ENCODE results near the gene AIG1.

- no peak for TF ChIP-seq POLR2AphosphoS5 (IDR thresholded peaks at IDR 0.05; ENCODE audit: low read depth, low read length)
- TF ChIP-seq TAF1 (IDR thresholded peaks at IDR 0.05; ENCODE audit: borderline replicate concordance, low read depth, low read length) = no peak
Measured at GRCh38 chr6:143018955-143019354, 41.7 kb upstream of the AIG1 start.

All from GM12892 (cell line).